A172 (cell line): ENCODE measurements around the gene ASB2. TPM values are rescaled to one million over a fixed set of nuclear protein-coding genes. Genes with fewer than 3 reads are reported as not detected.

Source experiments
- DNase-seq: peaks from one replicate; pipeline ENCODE4 v3.0.0-alpha.2; 2015; ENCODE audit warnings: low spot score
- total RNA-seq: library from RNA; depleted of rRNA; stranded (reverse); fragments of >200 nt; shearing (Covaris generic); gene quantifications from 2 replicates; pipeline ENCODE4 v1.2.3, GENCODE V29; 2014

The ASB2 gene
- total RNA-seq, 1 experiment from 2014 or later: not detected

DNA sequence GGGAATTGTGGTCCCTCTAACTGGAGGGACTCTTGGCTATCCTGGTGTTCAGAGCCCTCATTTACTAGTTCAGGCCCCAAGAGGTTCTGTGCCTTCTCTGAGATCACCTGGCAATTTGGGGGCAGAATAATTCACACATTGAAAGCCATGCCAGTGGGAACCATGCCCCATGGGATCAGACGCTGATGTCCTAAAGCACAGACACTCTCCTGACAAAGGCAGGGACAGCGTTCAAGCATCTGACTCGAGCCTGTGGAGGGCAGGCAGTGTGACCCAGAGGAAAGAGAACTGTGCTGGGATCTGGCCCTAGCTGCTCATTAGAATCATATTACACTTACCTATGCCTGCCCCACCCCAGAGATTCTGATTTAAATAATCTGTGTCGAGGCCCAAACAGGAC is 2.4 kb upstream of the ASB2 start:
- no peak for DNase-seq

DNA sequence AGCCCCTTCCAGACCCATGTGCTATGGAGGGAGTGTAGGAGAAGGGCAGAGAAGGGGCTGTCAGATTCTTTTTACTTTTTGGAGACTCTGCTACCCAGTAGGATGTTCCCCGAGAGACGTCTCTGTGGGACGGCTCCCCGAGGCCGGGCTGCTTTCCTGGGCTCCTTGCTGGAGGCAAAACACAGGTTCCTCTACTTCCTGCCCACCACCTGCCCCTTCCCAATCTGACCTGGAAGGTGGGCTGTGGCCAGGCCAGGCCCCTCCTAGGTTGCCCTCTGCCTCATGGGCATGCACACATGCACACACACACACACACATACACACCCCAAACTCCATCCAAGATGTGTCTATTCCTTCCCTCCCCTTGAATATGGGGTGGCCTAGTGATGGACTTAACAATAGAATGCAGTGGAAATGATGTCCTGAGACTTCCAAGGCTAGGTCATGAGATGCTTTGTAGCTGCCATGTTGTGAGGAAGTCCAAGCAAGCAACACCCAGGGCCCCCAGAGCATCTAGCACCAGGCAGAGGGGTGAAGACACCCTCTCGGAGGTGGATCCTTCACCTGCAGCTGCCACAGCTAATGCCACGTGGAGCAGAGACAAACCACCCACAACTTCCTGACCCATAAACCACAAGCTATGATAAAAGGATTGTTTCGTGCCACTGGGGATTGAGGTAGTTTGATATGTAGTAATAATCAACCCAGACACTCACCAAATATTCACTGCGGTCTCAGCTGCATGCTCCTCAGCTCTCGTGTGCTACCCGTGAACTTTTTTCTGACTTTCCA is 1.6 kb upstream of the ASB2 start:
- DNase-seq: peak; percentile 25

DNA sequence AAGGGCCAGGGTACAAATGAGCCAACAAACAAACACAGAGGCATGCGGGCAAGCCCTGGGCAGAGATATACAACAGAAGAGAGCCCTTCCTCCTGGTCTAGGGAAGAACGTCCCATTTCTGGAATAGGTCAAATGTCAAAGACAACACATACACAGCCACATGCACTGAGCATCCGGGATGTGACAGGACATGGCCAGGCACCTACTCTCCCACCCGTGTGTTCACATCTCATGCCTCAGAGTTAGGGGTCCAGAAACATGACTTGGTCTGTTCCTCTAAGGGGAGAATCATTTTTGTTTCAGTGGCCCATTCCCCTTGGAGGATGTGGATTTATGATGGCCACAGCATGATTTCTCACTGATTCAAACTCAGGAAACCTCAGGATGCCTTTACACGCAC is 801 bp upstream of the ASB2 start:
- no peak for DNase-seq

DNA sequence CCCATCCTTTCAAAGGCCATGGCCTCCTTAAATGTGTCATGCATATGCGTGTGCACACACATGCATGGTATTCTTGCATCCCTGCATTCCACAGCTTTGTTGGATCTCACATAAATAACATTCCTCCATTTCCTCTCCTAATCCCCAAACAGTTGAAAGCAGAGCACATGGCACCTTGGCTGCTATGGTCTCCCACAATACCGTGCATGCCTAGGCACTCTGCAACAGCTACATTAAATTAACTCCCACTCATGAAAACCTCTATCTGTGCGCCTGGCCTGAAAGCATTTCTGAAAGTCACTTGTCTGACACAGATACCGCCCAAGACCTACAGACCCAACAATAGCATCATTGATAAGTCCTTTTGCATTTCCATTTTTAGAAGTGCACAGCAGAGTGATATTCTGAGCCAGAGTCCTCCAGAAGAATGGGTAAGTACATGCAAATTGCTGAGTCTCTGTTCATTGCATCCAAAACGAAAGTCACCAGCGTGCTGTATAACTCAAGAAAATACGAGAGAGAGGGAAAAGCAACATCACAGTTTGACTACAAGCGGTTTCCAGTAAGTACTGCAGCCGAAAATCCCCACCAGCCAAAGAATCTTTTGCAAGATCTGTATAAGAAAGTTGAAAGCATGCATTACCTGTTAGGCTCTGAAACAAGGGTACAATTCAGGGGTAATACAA is 436 bp downstream of the ASB2 start:
- no peak for DNase-seq

DNA sequence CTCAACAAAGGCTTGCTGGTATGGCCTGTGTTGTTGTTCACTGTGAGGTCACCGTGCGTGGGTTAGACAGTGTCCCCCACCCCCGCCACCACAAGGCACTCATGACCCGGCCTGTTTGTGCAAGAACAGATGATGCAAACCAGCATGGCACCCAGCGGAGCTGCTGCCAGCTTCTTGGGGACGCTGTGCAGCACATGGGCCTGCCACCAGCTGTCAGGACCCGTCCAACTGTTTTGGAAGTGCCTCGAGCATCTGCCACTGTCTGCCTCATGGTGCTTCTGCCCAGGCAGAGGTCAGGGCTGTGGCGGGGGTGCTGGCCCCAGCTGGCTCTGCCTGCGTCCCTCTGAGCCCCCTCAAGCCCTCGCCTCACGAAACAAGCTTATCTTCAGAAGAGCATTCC is 1.5 kb downstream of the ASB2 start:
- no peak for DNase-seq

DNA sequence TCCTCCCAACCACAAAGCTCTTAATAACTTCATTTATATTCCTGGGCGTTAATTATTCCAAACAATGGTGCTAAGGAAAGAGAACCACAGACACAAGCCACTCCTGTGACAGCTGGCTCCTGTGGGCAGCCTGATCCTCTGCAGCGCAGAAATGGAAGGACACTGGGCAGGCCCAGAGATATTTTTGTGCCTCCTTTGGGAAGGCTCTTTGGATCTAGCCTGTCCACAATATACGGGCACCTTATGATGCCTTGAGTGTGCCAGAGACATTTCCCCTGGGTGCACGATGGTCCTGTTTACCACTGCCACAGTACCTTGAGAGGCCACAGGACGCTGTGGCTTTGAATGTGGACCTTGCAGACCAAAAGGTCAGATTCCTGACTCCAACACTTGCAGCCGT is 2.1 kb downstream of the ASB2 start:
- DNase-seq: no peak

DNA sequence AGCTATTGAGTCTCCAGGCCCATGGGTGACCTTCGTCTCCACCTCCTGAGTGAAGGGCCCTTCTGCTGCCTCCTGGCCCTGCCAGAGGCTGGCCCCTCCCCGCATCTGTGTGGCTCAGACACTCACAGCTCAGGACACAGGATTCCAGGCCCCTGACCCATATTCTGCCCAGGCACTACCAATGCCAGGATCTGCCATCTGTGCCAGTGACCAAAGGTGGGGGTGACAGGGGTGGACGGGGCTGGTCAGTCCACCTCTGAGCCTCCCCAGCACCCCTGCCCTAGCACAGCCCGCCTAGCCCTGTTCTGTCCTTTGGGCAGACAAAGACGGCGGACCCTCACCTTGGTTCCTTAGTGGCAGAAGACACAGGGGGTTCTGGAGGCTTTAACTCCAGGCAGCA is 2.8 kb downstream of the ASB2 start:
- DNase-seq: no peak

DNA sequence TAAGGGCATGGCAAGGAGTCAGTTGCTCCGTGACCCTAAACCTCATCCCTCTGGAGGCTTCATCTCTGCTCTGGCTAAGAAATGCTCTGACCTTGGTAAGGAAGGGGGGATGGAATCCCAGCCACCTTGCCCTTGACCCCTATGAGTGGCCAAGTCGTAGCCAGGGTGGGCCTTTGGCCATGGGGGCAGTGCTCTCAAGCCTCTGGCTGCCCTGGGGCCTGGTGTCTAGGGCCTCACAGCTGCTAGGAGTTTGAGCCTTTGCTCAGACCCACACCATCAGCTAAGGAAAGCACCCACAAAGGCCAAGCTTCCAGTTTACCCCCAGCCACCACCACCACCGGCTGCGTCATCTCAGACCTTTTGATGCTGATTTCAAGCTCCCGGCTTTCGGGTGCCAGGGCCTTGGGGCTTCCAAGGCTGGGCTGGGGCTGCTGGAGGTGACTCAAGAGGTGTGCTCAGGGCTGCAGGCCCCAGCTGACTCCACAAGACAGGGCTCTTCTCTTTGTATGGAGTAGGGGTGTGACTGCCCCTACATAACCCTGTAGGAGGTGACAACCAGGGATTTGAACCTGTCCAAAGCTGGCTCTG is 3.7 kb downstream of the ASB2 start:
- DNase-seq: no peak

DNA sequence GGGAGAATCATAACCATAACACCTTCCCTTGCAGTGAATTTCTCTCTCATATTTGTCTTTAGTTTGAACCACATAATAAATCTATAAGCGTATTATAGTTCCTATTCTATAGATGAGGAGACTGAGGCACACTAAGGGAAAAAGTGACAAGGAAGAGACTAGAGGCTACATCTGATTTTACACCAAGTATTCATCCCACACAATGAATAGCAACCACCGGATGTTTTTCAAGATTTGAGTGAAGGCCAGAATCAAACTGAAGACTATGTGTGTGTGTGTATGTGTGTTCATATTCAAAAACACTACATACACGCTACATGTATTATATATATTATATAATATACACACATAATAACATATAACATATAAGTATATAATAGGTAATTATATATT is 4.7 kb downstream of the ASB2 start:
- DNase-seq: no peak

DNA sequence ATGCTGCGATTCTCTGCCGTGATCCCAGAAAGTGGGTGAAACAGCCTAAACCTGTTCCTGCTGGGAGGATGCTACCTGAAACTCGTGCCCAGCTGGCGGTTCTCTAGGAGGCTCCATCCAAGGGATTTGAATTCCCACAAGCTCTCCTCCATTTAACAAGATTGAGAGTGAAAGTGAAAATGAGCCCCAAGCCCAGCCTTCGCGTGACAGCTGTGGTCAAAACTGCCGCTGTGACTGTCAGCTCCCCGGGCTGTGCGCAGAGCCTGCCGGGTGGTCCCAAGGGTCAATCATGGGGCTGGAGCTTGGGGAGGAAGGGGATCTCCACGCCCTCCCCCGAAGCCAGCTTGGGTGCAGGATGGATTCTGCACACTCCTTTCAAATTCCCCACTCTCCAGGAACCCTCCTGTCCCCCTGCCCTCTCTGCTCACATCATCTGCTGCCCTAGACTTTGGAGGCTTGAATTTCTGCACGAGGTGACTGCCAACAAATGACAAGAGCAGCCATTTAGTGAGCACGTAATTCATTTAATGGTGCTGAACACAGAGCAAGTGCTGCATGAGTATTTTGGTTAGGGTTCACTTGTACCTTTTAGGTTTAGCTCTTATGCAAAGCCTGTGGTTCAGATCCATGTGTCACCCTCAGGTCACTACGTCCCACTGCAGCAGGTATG is 5.3 kb downstream of the ASB2 start:
- DNase-seq: no peak

DNA sequence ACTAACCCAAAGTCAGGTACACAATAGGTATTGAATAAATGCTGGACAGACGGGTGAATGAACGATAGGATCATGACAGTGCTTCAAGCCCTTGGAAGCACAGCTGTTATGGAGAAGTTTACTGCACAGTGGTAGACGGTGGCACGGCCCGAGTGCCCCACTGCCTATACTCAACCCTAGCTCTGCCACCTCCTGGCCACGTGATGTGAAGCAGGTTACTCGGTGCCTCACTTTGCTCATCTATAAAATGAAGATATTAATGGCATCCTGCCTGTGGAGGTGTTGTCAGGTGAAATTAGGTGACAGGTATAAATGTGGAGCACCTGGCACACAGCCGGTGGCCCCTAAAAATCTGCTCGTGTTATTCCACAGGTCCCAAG is 5.8 kb downstream of the ASB2 start:
- DNase-seq: no peak

DNA sequence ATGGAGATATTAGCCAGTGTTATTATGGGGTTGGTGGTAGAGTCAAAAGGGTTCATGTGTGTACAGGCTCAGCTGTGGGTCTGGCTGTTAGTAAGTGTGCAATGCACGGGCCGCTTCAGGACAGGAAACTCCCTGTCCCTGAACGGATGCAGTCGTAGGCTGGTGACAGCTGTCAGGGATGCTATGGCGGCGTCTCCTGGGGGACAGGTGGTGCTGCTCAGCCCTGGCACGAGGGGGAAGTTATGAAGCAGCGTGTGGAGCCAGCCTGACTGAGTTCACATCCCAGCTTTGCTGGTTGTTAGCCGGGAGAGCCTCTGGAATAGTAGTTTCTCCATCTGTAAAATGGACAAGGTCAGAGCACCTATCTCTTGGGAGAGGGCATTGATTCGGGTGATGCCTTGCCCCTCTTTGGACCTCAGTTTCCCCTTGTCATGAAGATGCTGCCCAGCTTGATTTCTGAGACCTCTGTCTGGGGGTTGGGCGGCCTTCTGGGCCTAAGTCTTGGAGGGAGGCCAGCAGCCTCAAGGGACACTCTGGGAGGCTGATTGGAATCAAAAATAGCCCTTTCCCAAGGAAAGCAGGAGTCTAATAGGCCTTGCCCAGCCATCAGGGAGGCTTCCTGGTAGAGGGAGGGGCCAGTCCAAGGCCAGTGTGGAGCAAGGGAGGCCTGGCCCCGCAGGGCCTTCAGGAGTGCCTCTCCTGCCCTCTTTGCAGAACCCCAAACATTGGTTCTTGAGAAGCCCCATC is 7.1 kb downstream of the ASB2 start:
- no peak for DNase-seq

DNA sequence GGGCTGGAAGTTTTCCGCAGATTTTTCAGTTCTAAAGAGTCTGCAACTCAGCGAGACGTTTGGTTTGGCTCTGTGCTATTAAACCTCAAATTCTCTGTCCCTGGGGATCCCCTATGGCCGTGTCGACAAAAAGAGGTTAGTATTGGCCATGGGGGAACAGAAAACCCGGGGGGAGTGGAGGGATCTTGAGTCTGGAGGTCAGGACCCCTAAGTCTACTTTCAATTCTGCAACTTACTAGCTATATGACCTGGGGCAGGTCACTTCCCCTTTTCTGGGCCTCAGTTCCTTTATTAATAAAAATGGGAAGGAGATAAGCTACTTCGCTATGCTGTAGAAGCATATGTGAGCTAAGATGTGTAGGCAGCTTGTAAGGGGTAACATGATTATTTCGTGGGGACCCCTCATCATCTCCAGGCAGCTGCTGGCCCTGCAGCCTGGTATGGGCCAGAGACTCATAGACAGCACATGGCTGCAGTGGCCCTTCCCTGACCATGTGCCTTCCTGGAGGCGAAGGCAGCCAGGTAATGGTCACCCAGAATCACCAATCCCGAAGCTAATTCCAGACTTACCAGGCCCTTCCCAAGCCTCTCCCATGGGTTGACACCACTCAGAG is 8.6 kb downstream of the ASB2 start:
- no peak for DNase-seq

DNA sequence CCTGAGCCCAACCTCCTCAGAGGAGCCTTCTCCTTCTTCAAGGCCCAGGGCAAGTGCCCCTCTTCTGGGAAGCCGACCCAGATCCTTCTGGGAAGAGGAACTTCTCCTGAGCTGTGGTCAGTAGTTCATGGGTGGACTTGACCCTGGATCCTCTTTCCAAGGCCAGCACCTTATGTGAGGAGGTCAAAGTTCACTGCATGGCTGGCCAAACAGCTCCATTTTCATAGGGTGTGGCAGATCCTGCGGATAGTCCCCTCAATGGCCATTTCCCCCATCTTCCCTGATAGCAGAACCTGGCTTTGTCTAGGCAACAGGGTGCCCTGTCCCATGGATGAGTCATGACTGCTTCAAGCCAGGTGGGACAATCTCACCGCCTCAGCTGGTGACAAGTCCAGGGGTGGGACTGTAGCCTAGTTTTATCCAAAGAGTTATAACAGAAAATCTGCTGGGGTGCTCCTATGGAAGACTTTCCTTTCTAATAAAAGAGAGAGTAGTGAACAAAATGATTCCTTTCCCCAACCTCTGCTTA is 10.4 kb downstream of the ASB2 start:
- DNase-seq: no peak

DNA sequence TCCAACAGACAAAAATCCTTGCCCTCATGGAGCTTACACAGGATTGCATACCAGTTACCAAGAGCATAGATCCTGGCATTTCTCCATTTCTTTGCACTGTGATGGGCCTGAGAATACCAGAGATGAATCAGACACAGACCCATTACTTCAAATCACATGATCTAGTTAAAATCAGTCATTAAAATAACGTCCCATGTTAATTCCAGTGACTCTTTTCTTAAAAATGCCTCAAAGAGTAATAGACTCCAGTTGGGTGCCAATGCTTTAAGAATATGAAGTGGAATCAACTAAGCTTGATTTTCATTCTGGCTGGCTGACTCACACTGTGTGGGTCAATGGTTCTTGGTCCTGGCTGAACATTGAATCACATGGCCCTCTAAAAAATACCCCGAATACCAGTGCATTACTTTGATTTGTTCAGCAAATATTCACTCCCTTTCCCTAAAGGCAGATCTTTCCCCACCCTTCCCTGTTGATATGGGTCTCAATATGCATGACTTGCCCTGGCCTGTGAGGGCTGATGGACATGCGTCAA is 11.0 kb downstream of the ASB2 start:
- DNase-seq: peak; percentile 80

DNA sequence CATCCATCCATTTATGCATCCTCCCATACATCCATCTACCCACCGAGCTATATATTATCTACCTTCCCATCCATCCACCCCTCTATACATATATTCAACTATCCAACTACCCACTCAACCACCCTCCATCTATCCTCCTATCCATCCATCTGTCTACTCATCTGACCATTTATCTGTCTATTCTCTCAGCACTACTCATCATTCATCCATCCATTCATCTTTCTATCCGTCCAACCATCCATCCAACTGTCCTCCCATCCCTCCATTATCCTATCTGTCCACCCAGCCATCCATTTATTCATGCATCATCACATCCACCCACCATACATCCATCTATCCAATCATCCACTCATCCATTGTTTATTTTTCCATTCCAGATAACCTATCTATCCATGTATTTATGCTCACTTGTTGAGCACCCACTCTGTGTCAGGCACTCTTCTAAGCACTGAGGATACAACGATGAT is 11.5 kb downstream of the ASB2 start:
- DNase-seq: no peak

DNA sequence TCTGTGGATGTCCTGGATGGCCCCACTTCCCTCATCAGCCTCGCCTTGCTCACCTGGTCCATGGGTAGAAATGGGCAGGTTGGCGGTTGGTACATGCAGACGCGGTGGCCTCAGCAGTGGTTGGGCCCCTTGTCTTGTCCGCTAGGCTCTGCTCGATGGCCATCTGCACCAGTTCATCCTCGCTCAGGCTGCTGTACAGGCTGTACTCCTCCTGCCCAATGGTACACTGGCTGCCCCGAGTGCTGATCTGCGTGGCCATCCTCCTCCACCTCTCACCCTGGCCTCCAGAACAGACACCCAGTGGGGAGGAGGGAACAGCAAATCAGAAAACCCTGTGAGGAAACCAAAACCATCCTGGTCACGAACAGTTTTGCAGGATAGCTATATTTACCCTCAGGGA is 12.1 kb downstream of the ASB2 start:
- DNase-seq: no peak

DNA sequence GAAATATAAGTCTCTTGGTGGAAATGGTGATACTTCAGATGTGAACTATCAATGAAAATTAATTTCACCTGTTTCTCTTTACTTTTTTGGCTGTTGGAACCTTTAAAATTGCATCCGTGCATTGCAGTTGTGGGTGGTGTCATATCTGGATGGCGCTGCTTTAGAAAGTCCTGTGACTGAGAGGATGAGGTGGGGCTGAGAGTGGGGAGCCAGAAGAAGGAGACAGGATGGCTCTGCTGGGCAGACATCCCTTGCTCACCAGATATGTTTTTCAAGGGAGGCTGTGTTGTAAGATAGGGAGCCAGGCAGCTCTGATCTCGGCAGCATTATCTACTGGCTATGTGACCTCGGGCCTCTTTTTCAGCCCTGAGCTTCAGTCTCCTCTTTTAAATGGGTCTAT is 12.7 kb downstream of the ASB2 start:
- DNase-seq: no peak

DNA sequence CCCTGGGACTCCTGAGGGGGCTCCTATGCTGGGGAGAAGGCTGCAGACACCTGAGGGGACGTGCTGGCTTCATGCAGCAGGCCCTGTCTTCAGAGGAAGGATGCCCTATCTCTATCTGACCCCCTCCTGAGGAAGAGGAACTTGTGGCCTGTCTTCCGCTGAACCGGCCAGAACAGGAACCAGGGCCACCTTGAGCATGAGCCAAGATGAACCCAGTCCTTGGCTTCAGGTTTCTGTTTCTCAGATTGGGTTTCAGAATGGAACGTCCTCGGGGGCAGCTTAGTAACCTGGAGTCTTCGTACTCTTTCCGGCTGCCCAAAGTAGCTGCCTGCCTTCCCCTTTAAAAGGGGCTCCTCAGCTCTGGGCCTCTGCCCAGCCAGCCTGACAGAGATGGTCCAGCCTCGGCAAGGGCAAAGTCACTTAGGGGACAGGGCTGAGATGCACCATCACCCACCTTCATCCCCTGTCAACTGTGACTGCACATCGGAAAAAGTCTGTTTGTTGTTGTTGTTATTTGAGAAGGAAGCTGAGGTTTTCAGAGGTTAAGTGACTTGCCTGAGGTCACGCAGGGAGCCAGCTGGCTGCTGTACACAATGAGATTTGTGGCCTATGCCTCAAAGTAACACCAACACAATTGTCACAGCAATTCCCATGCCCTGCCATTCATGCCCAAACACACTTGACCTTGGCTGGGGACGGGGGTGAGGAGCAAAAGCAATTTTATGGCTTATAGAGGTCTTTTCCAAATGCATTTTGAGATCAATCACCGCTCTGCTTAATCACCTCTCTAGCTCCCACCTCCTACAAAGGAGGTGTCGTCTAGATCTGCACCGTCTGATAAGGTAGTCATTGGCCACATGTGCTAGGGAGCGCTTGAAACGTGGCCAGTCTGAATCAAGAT is 13.4 kb downstream of the ASB2 start:
- no peak for DNase-seq

DNA sequence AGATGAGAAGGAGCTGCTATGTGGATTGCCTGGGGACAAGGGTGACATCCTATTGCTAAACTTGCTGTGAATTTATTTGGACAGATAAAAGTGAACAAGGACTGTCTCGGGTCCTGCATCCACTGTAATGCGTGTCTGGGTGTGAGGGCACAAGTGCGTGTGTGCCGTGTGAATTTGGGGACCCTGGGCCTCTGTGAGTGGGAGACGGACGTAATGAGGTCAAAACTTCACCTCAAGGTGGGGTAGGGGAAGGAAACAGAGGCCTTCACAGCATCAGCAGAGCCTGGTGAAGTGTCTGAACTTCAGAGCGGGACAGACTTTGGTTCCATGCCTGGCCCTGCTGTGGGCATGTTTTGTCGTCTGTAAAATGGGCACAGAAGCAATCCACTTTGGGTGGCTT is 14.8 kb downstream of the ASB2 start:
- DNase-seq: no peak
